GM18508 (cell line): ENCODE measurements around the gene SLC44A4.
"Not testable (repeated sequence)": the region's sequence is repeated elsewhere in the genome, so short reads cannot be mapped to it uniquely, and the experiment has no call there.

Experiments
- ATAC-seq: cut with Tn5 transposase; IDR thresholded peaks from one replicate; pipeline ENCODE4 v1.9.1; 2021; ENCODE audit warnings: moderate number of reproducible peaks; ENCODE audit not compliant: insufficient read depth, unreplicated experiment

SLC44A4 gene

DNA sequence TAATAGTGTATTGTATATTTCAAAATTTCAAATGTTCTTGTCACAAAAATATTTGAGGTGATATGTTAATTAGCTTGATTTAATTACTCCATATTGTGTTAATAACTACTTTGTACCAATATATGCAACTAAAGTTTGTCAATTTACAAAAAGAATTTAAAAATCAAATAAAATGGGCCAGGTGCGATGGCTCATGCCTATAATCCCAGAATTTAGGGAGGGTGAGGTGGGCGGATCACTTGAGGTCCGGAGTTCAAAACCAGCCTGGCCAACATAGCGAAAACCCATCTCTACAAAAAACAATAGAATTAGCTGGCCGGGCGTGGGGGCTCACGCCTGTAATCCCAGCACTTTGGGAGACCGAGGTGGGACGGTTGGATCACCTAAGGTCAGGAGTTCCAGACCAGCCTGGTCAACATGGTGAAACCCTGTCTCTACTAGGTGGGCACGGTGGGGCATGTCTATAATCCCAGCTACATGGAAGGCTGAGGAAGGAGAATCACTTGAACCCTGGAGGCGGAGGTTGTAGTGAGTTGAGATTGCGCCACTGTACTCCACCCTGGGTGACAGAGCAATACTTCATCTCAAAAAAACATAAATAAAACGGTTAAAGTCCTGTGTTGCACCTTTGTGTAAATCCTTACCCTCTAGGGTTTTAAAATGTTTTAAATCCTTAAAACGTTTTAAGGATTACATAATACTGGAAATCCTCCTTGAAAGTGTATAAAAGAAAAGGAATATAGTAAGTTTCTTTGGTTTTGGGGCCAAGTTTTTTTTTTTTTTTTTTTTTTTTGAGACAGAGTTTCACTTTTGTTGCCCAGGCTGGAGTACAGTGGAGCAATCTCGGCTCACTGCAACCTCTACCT, 47.2 kb downstream of the SLC44A4 start:
- ATAC-seq: no peak

DNA sequence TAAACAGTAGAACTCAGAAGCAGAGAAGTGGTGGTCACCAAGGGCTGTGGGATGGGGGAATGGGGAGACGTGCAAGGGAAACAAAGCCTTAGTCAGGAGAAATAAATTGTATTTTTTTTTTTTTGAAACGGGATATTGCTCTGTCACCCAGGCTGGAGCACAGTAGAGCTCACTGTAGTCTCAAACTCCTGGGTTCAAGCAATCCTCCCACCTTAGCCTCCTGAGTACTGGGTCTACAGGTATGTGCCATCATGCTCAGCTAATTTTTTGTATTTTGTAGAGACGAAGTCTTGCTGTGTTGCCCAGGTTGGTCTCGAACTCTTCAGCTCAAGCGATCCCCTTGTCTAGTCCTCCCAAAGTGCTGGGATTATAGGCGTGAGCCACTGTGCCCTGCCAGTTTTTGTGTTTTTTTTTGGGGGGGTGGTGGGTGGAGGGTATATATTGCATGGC, 47.9 kb downstream of the SLC44A4 start:
- no peak for ATAC-seq

DNA sequence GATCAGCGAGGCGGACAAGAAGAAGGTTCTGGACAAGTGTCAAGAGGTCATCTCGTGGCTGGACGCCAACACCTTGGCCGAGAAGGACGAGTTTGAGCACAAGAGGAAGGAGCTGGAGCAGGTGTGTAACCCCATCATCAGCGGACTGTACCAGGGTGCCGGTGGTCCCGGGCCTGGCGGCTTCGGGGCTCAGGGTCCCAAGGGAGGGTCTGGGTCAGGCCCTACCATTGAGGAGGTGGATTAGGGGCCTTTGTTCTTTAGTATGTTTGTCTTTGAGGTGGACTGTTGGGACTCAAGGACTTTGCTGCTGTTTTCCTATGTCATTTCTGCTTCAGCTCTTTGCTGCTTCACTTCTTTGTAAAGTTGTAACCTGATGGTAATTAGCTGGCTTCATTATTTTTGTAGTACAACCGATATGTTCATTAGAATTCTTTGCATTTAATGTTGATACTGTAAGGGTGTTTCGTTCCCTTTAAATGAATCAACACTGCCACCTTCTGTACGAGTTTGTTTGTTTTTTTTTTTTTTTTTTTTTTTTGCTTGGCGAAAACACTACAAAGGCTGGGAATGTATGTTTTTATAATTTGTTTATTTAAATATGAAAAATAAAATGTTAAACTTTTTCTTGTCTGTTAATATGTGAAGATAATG, 49.0 kb downstream of the SLC44A4 start:
- ATAC-seq: no peak

DNA sequence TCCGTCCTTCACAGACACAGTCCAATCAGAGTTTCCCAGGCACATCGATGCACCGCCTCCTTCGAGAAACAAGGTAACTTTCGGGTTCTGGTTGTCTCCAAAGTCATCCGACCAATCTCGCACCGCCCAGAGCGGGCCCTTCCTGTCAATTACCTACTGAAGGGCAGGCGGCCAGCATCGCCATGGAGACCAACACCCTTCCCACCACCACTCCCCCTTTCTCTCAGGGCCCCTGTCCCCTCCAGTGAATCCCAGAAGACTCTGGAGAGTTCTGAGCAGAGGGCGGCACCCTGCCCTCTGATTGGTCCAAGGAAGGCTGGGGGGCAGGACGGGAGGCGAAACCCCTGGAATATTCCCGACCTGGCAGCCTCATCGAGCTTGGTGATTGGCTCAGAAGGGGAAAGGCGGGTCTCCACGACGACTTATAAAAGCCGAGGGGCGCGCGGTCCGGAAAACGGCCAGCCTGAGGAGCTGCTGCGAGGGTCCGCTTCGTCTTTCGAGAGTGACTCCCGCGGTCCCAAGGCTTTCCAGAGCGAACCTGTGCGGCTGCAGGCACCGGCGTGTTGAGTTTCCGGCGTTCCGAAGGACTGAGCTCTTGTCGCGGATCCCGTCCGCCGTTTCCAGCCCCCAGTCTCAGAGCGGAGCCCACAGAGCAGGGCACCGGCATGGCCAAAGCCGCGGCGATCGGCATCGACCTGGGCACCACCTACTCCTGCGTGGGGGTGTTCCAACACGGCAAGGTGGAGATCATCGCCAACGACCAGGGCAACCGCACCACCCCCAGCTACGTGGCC, 51.3 kb downstream of the SLC44A4 start, which contains the start of gene HSPA1B:
Gene HSPA1B, plus strand, starts transcription at position 453 of the 794 bp plus-strand sequence. Its CDS starts 213 bp downstream, at position 666.
- ATAC-seq: peak; percentile 52

DNA sequence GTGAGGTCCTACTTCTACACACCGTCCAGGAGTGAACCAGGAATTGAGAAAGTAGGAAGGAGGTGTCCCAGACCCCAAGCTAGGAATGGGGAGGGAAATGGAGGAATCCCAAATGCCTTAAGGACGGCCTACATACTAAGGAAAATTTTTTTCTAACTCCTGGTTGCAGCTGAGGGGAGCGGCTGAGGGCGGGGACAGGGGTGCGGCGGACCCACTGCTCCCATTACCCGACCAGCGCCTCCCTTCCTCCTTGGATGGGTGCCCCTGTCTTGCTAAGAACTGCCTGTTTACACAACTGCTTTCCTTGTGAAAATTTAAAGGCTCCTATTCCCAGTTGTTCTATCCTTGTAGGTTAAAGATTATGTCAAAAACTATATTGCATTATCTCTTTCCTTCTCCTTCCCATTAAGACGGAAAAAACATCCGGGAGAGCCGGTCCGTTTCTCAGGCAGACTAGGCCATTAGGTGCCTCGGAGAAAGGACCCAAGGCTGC, 52.0 kb downstream of the SLC44A4 start:
- no peak for ATAC-seq

DNA sequence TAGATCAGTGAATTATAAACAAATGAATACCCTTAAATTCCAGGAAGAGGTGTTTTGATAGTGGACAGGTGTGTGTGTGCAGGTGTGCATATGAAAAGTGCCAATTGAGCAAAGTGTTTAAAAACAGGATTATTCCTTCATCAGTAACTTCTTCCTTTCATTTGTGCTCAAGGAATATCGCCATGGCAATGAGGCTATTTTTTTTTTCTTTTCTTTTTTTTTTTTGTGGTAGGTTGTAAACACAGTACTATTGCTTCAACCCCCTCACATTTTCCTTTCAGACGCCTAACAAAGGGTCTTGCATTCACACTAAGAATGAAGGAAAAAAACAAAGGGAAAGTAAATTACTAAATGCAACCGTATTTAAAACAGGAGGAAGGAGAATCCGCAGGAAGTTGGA, 53.2 kb downstream of the SLC44A4 start:
- no peak for ATAC-seq

DNA sequence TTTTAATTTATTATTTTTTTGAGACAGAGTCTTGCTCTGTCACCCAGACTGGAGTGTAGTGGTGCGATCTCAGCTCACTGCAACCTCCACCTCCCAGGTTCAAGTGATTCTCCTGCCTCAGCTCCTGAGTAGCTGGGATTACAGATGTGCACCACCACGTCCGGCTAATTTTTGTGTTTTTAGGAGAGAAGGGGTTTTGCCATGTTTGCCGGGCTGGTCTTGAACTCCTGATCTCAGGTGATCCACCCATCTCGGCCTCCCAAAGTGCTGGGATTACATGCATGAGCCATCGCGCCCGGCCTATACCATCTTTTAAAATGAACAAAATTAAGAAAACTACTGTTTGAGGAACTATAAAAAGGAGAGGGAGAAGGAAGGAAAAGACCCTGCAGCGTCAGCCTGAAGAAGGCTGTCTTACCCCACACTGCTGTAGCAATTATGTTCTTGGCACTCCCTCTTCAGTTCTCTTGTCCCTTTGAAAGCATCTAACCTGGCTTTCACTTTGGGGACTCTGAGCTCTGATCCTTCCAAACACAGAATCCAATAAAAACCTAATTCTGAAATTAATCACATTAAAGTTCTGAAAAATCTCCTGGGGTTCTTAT, 55.1 kb downstream of the SLC44A4 start:
- not testable (repeated sequence) for ATAC-seq

DNA sequence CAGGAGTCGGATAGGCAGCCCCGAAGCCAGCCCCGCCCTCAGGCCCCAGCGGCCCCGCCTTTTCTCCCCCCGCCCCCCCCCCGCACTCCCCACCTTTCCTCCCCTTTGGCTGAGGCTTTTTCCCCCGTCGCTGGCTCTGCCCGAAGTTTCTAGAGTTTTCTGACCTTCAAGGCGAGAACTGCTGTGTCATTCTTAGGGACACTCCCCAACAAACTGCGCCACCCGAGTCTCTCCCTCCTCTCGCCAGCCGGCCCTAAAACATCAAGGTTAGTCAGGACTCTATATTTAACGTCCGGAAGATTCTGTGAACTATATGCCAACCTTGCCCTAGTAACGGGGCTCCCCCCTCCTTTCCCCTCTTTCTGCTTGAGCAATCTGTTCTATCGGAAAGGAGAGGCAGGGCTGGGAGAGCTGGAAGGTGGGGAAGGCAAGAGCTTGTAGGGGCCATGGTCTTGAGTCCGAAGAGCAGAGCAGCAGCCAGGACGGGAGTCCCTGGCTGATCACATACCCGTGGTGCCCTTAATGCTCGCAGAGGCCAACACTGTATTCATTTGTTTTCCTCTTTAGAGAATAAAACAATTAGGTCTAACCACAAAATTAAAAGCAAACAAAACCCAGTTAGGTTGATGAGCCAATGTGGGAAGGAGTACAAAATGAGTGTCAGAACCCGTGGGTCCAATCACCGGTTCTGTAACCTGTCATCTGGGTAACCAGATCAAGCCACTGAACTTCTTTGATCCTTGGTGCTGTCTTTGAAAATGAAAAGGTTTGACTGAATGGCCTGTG, 56.6 kb downstream of the SLC44A4 start:
- ATAC-seq: no peak

DNA sequence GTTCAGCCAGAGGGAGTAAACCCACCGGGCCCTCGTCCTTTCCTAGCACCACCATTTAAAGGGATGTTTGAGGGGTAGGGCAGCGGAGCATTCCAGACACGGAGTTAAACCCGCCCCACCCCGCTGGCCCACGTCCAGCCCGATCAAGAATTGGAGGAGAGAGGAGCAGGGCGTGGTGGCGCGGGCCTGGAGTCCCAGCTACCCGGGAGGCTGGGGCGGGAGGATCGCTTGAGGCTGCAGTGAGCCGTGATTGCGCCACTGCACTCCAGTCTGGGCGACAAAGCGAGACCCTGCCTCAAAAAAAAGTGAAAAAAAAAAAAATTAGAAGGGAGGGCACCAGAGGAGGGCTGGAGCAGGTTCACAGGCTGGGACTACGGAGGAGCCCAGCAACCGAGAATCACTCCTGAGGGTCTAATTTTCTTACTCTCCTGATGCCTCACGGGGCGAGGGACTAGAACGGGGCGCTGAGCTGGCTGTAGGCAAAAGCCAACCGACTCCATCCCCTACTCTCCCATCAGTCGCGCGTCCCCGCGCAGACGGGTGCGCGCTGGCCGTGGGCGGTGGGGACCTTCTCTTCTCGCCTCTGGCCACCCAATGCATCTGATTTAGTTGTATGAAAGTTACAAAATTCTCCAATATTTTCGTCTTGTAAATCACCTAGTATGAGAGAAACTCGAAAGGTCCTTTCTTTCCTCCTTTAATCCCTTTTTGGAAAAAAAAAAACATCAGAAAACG, 57.3 kb downstream of the SLC44A4 start:
- no peak for ATAC-seq

DNA sequence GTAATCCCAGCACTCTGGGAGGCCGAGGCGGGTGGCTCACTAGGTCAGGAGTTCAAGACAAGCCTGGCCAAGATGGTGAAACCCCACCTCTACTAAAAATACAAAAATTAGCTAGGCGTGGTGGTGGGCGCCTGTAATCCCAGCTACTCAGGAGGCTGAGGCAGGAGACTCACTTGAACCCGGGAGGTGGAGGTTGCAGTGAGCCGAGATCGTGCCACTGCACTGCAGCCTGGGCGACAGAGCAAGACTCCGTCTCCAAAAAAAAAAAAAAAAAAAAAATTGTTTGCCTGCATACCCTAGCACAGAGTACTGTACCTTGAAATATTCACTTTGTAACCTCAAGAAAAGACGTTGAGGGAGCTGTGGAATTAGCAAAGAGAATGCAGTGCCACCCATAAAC, 58.4 kb downstream of the SLC44A4 start:
- not testable (repeated sequence) for ATAC-seq

DNA sequence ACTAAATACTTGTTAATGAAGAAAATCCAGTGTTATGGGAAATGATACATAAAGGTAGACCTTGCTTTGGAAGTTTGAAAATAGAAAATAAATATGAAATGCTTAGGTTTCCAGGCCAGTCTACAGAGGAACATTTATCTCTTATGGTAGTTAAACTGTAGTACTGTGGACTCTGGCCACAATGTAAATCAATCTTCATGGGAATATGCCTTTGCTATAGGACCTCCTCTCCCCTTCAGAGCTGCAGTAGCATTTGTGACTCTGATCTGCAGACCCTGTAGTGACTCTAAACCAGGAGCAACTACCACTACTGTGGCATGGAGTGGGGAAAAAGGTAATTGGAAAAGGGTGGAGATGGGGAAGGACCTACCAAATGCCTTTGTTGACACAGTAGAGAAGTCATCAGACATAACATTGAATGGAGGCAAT, 58.9 kb downstream of the SLC44A4 start:
- no peak for ATAC-seq

DNA sequence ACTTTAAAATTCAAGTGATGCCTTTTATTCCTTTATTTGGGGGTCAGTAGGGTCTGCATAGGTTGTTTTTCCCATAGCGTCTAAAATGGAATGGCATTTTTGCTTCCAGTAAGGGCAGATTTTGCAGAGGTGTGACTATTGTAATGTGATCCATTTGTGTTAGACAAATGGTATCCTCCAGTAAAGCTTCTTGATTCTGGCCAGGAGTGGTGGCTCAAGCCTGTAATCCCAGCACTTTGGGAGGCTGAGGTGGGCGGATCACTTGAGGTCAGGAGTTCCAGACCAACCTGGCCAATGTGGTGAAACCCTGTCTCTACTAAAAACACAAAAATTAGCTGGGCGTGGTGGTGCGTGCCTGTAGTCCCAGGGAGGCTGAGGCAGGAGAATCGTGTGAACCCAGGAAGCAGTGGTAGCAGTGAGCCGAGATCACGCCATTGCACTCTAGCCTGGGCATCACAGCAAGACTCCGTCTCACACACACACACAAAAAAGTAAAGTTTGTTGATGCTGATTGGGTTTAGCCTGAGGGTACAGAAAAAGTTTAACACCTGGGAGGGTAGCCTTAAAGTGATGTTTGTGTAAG, 60.8 kb downstream of the SLC44A4 start:
- ATAC-seq: not testable (repeated sequence)

DNA sequence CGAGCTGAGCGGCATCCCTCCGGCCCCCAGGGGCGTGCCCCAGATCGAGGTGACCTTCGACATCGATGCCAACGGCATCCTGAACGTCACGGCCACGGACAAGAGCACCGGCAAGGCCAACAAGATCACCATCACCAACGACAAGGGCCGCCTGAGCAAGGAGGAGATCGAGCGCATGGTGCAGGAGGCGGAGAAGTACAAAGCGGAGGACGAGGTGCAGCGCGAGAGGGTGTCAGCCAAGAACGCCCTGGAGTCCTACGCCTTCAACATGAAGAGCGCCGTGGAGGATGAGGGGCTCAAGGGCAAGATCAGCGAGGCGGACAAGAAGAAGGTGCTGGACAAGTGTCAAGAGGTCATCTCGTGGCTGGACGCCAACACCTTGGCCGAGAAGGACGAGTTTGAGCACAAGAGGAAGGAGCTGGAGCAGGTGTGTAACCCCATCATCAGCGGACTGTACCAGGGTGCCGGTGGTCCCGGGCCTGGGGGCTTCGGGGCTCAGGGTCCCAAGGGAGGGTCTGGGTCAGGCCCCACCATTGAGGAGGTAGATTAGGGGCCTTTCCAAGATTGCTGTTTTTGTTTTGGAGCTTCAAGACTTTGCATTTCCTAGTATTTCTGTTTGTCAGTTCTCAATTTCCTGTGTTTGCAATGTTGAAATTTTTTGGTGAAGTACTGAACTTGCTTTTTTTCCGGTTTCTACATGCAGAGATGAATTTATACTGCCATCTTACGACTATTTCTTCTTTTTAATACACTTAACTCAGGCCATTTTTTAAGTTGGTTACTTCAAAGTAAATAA, 61.5 kb downstream of the SLC44A4 start:
- not testable (repeated sequence) for ATAC-seq

DNA sequence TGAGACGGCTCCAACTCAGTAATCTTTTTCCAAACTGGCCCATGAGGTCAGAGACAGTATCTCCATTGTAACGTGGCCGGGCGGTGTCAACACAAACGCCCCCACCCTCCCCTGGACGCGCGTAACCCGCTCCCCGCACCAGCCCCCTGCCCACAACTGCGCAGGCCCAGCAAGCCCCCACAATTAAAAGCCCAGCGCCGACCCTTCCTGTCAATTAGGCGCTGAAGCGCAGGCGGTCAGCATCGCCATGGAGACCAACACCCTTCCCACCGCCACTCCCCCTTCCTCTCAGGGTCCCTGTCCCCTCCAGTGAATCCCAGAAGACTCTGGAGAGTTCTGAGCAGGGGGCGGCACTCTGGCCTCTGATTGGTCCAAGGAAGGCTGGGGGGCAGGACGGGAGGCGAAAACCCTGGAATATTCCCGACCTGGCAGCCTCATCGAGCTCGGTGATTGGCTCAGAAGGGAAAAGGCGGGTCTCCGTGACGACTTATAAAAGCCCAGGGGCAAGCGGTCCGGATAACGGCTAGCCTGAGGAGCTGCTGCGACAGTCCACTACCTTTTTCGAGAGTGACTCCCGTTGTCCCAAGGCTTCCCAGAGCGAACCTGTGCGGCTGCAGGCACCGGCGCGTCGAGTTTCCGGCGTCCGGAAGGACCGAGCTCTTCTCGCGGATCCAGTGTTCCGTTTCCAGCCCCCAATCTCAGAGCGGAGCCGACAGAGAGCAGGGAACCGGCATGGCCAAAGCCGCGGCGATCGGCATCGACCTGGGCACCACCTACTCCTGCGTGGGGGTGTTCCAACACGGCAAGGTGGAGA, 63.6 kb downstream of the SLC44A4 start, which contains the start of the genes HSPA1A and HSPA1L:
Gene HSPA1A, plus strand, starts transcription at position 519 of the 814 bp plus-strand sequence. Its CDS starts 214 bp downstream, at position 733.
Gene HSPA1L, minus strand, starts transcription at position 259 of the 814 bp plus-strand sequence. CDS start 3,311 bp downstream, outside the sequence.
- no peak for ATAC-seq

DNA sequence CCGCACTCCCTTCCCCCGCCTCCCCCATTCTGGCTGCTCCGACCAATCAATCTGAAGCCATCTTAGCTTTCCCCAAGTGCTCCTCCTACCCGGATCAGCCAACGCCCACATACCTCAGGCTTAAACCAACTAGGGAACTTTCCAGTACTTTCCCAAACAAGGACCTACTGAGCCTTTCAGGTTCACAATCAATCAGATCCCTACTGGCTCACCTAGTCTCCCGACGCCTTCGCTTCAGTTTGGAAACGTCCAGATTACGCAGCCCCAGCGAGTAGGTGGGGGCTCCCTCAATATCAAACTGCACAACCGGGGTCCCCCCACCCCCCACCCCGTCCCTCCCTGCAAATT, 64.1 kb downstream of the SLC44A4 start:
- no peak for ATAC-seq

DNA sequence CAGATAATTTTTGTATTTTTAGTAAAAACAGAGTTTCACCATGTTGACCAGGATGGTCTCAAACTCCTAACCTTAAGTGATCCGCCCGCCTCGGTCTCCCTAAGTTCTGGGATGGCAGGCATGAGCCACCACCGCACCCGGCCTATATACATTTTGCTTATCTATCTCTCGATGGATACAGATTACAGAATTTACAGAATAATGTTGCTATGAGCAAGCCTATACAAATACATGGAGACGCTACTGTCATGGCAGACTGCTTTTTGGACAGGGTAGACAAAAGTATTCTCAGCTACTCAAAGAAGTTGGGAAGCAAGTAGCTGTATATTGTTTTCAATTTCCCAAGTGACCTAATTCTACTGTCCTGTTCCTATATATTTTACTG, 65.3 kb downstream of the SLC44A4 start:
- no peak for ATAC-seq
